ENCODE results near the gene FAM98C. TPM values are rescaled to one million over a fixed set of nuclear protein-coding genes. Genes with fewer than 3 reads are reported as not detected.

Gene FAM98C
- total RNA-seq, 4 donors from 2014 or later: 2.1 to 21.1 (median 11.7) TPM

GRCh38 chr19:38399537-38399936 lies 3.4 kb upstream of the FAM98C start:
- no peak for DNase-seq
- Histone ChIP-seq H3K9me3 (no peaks in the 10 kb centered on the region), H3K27me3 (peaks cover 0 to 13% of the 10 kb centered on the region in 2 donors), H3K4me1 (no peaks in the 10 kb centered on the region), H3K4me3 (no peak overlapping the region), H3K27ac (no peak overlapping the region), H3K36me3 (no peaks in the 10 kb centered on the region)
- intact Hi-C loops (cut with DNase I; ENCODE audit: low total_unique reads): no loop called here
- TF ChIP-seq POLR2A (IDR thresholded peaks at IDR 0.05): no peak
- TF ChIP-seq CTCF (IDR thresholded peaks at IDR 0.05): no peak

GRCh38 chr19:38400361-38400760 lies 2.5 kb upstream of the FAM98C start:
- Histone ChIP-seq H3K27me3 (peaks cover 0 to 13% of the 10 kb centered on the region in 2 donors), H3K4me3 (no peak overlapping the region)

GRCh38 chr19:38401148-38401547 lies 1.7 kb upstream of the FAM98C start:
- no peaks in the 10 kb centered on the region for H3K9me3 ChIP-seq
- intact Hi-C loops (cut with DNase I; ENCODE audit: low total_unique reads): no loop called here
- H3K27ac ChIP-seq: no peak overlapping the region
- no peaks in the 10 kb centered on the region for H3K36me3 ChIP-seq
- DNase-seq: no peak
- no peaks in the 10 kb centered on the region for H3K4me1 ChIP-seq
- TF ChIP-seq POLR2A (IDR thresholded peaks at IDR 0.05): no peak
- TF ChIP-seq CTCF (IDR thresholded peaks at IDR 0.05): no peak
- no peak overlapping the region for H3K4me3 ChIP-seq
- H3K27me3 ChIP-seq: peaks cover 0 to 13% of the 10 kb centered on the region in 2 donors

More at GRCh38 chr19:38400361-38400760, 2.5 kb upstream of the FAM98C start:
- TF ChIP-seq POLR2A (IDR thresholded peaks at IDR 0.05) (no peak), CTCF (IDR thresholded peaks at IDR 0.05) (no peak)
- H3K9me3 ChIP-seq: no peaks in the 10 kb centered on the region
- no peaks in the 10 kb centered on the region for H3K36me3 ChIP-seq
- no peak overlapping the region for H3K27ac ChIP-seq
- no peak for DNase-seq
- H3K4me1 ChIP-seq: no peaks in the 10 kb centered on the region
- intact Hi-C loops (cut with DNase I; ENCODE audit: low total_unique reads): no loop called here

GRCh38 chr19:38402623-38402966 lies 298 bp upstream of the FAM98C start:
- no peaks in the 10 kb centered on the region for H3K9me3 ChIP-seq
- H3K27me3 ChIP-seq: peaks cover 0 to 13% of the 10 kb centered on the region in 2 donors
- intact Hi-C loops (cut with DNase I; ENCODE audit: low total_unique reads): no loop called here
- no peak overlapping the region for H3K27ac ChIP-seq
- H3K36me3 ChIP-seq: no peaks in the 10 kb centered on the region
- no peaks in the 10 kb centered on the region for H3K4me1 ChIP-seq
- TF ChIP-seq CTCF (IDR thresholded peaks at IDR 0.05) (no peak), POLR2A (IDR thresholded peaks at IDR 0.05) (no peak)
- DNase-seq: no peak
- peak overlapping the region; percentile 76 to 77 for H3K4me3 ChIP-seq

GRCh38 chr19:38404858-38405257 lies 2.0 kb downstream of the FAM98C start:
- H3K4me1 ChIP-seq: no peaks in the 10 kb centered on the region
- no peak overlapping the region for H3K27ac ChIP-seq
- no peak overlapping the region for H3K4me3 ChIP-seq
- DNase-seq: no peak
- intact Hi-C loops (cut with DNase I; ENCODE audit: low total_unique reads): loop anchor here (5.0 kb wide), 1 partner anchor 217 kb away; no protein-coding TSS in a partner anchor
- no peaks in the 10 kb centered on the region for H3K9me3 ChIP-seq
- H3K27me3 ChIP-seq: no peaks in the 10 kb centered on the region
- H3K36me3 ChIP-seq: no peaks in the 10 kb centered on the region
- TF ChIP-seq POLR2A (IDR thresholded peaks at IDR 0.05): no peak
- TF ChIP-seq CTCF (IDR thresholded peaks at IDR 0.05): no peak
